GM19099 (cell line): ENCODE data around the gene PHKG2.

Experiments used
- POLR2A ChIP-seq: IDR thresholded peaks from 3 replicates; pipeline ENCODE4 v1.6.1; 2011; ENCODE audit warnings: low read depth; ENCODE audit not compliant: insufficient read length; ENCODE audit errors: extremely low read depth

Gene PHKG2

GRCh38 chr16:30786115-30786935, 38.1 kb downstream of the PHKG2 start:
- peak; percentile 37 for TF ChIP-seq POLR2A

- no peak for TF ChIP-seq POLR2A
Observed at GRCh38 chr16:30786936-30787612, 38.8 kb downstream of the PHKG2 start, which contains the start of gene ZNF629. Gene ZNF629, minus strand, starts transcription at chr16:30787205. Its CDS starts 2,723 bp downstream, at chr16:30784482.

- no peak for TF ChIP-seq POLR2A
Observed at GRCh38 chr16:30787613-30788378, 39.6 kb downstream of the PHKG2 start.

GRCh38 chr16:30793508-30794069, 45.4 kb downstream of the PHKG2 start:
- TF ChIP-seq POLR2A: no peak

- TF ChIP-seq POLR2A: no peak
Observed at GRCh38 chr16:30794634-30795033, 46.4 kb downstream of the PHKG2 start.

GRCh38 chr16:30797670-30798309, 49.6 kb downstream of the PHKG2 start:
- no peak for TF ChIP-seq POLR2A
